ENCODE data around the gene ATP9B. TPM values are rescaled to one million over a fixed set of nuclear protein-coding genes. Genes with fewer than 3 reads are reported as not detected.

ATP9B gene
- total and polyA plus RNA-seq, 9 donors = 19.9 to 72.1 (median 43.2) TPM

GRCh38 chr18:79334496-79335233 lies 265.5 kb downstream of the ATP9B start:
- Histone ChIP-seq H3K27me3 (no peaks in the 10 kb centered on the region), H3K4me3 (no peak overlapping the region), H3K9me3 (no peaks in the 10 kb centered on the region), H3K4me1 (ENCODE audit: insufficient read depth) (no peaks in the 10 kb centered on the region), H3K36me3 (no peaks in the 10 kb centered on the region), H3K27ac (no peak overlapping the region)
- 83 to 85% (median 84%) methylated on average over 29 of the region's 29 CpGs for WGBS, 3 donors
- TF ChIP-seq, protein P1, sequence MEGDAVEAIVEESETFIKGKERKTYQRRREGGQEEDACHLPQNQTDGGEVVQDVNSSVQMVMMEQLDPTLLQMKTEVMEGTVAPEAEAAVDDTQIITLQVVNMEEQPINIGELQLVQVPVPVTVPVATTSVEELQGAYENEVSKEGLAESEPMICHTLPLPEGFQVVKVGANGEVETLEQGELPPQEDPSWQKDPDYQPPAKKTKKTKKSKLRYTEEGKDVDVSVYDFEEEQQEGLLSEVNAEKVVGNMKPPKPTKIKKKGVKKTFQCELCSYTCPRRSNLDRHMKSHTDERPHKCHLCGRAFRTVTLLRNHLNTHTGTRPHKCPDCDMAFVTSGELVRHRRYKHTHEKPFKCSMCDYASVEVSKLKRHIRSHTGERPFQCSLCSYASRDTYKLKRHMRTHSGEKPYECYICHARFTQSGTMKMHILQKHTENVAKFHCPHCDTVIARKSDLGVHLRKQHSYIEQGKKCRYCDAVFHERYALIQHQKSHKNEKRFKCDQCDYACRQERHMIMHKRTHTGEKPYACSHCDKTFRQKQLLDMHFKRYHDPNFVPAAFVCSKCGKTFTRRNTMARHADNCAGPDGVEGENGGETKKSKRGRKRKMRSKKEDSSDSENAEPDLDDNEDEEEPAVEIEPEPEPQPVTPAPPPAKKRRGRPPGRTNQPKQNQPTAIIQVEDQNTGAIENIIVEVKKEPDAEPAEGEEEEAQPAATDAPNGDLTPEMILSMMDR (IDR thresholded peaks at IDR 0.05) = no peak
- TF ChIP-seq POLR2A (IDR thresholded peaks at IDR 0.05) (no peak), EP300 (IDR thresholded peaks at IDR 0.05) (no peak)
- DNase-seq = no peak
- intact Hi-C loops (cut with DNase I) = no loop called here

DNA sequence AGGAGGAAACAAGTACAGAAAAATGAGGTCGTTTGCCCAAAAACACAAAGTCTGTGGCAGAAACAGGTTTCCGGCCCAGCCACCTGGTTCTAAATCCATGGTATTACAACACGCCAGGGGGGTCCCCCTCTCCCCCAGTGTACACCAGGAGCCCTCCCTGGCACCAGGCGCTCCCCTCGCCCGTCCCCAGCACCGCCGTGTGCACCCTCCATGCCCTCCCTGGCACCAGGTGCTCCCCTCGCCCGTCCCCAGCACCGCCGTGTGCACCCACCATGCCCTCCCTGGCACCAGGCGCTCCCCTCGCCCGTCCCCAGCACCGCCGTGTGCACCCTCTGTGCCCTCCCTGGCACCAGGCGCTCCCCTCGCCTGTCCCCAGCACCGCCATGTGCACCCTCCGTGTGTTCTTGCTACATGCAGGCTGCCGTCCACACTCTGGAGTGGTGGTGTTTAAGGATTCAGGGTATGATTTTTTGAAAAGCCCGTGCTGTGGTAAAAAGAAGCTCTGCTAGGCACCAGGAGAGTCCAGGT lies 266.7 kb downstream of the ATP9B start:
- H3K9me3 ChIP-seq = no peaks in the 10 kb centered on the region

GRCh38 chr18:79336556-79337142 lies 267.5 kb downstream of the ATP9B start:
- H3K4me3 ChIP-seq = no peak overlapping the region
- TF ChIP-seq EP300 (IDR thresholded peaks at IDR 0.05) (no peak), POLR2A (IDR thresholded peaks at IDR 0.05) (no peak)
- TF ChIP-seq, protein P1 (IDR thresholded peaks at IDR 0.05) = no peak
- 88 to 94% (median 92%) methylated on average over 20 of the region's 20 CpGs for WGBS, 3 donors
- no peaks in the 10 kb centered on the region for H3K4me1 ChIP-seq (ENCODE audit: insufficient read depth)
- no peaks in the 10 kb centered on the region for H3K9me3 ChIP-seq
- no peak overlapping the region for H3K27ac ChIP-seq
- intact Hi-C loops (cut with DNase I) = no loop called here
- H3K27me3 ChIP-seq = no peaks in the 10 kb centered on the region
- DNase-seq = no peak
- no peaks in the 10 kb centered on the region for H3K36me3 ChIP-seq

More for the DNA sequence above, 266.7 kb downstream of the ATP9B start:
- Histone ChIP-seq H3K27ac (no peak overlapping the region), H3K4me3 (no peak overlapping the region), H3K4me1 (ENCODE audit: insufficient read depth) (no peaks in the 10 kb centered on the region), H3K36me3 (no peaks in the 10 kb centered on the region), H3K27me3 (no peaks in the 10 kb centered on the region)
- TF ChIP-seq EP300 (IDR thresholded peaks at IDR 0.05) (no peak), POLR2A (IDR thresholded peaks at IDR 0.05) (no peak)
- TF ChIP-seq, protein P1 (IDR thresholded peaks at IDR 0.05) = no peak
- 94 to 96% (median 96%) methylated on average over 23 of the region's 23 CpGs for WGBS, 3 donors
- intact Hi-C loops (cut with DNase I) = no loop called here
- DNase-seq = no peak

DNA sequence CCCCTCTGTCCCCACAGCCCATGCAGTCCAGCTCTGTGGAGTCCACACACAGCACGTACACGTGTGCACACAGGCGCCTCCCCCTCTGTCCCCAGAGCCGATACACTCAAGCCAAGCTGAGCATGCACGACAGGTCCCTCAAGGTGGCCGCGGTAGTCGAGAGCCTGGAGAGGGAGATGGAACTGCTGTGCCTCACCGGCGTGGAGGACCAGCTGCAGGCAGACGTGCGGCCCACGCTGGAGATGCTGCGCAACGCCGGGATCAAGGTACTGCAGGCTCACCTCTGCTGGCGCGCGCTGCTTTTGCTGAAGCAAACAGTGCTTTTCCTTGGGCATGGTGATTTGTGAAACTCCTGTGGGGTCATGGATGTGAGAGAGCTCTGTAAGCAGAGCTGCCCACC lies 268.0 kb downstream of the ATP9B start:
- Histone ChIP-seq H3K4me3 (no peak overlapping the region), H3K27me3 (no peaks in the 10 kb centered on the region), H3K9me3 (no peaks in the 10 kb centered on the region), H3K27ac (no peak overlapping the region), H3K4me1 (ENCODE audit: insufficient read depth) (no peaks in the 10 kb centered on the region), H3K36me3 (no peaks in the 10 kb centered on the region)
- 95 to 96% (median 95%) methylated on average over 19 of the region's 19 CpGs for WGBS, 3 donors
- no peak for DNase-seq
- intact Hi-C loops (cut with DNase I) = no loop called here
- TF ChIP-seq EP300 (IDR thresholded peaks at IDR 0.05) (no peak), POLR2A (IDR thresholded peaks at IDR 0.05) (no peak)
- TF ChIP-seq, protein P1 (IDR thresholded peaks at IDR 0.05) = no peak

All from ovary (tissue), 9 donors.